Mucosa of descending colon (tissue), 3 donors: ENCODE results near the gene LONP2. TPM values are rescaled to one million over a fixed set of nuclear protein-coding genes. Genes with fewer than 3 reads are reported as not detected.
A peak's percentile ranks its signal among the peaks of the same experiment; 100 is the strongest.

Experiments used
- ATAC-seq: fragments of 200-7000 bp; cut with Tn5 transposase; one replicate; pipeline ENCODE4 v1.9.1; 2020; ENCODE audit warnings: mild to moderate bottlenecking, moderate library complexity
- DNase-seq, 3 donors: peaks; one replicate each; pipeline ENCODE4 v3.0.0-alpha.2; 2020
- H3K36me3 ChIP-seq: fragments of 200-600 bp; one replicate; pipeline ENCODE4 v1.8.0; 2021; ENCODE audit warnings: low read depth, mild to moderate bottlenecking
- H3K4me1 ChIP-seq: fragments of 200-600 bp; one replicate; pipeline ENCODE4 v1.8.0; 2021; ENCODE audit warnings: low read depth, mild to moderate bottlenecking
- H3K4me3 ChIP-seq: fragments of 200-600 bp; one replicate; pipeline ENCODE4 v1.8.0; 2021; ENCODE audit warnings: mild to moderate bottlenecking
- H3K9me3 ChIP-seq: fragments of 200-600 bp; one replicate; pipeline ENCODE4 v1.8.0; 2021; ENCODE audit warnings: mild to moderate bottlenecking
- CTCF ChIP-seq: fragments of 200-600 bp; IDR thresholded peaks from one replicate; pipeline ENCODE4 v1.8.0; 2022; ENCODE audit warnings: antibody characterized with exemption, mild to moderate bottlenecking
- intact Hi-C, 2 donors: fragments of 100-400 bp; cut with DNase I in 1 of 2; cut with micrococcal nuclease in 1 of 2; formaldehyde crosslinking; loops; one replicate each; pipeline versions ENCODE4 v1.11.0 to v1.11.1; 2022; cut with DNase I, micrococcal nuclease
- total RNA-seq, 3 donors: library from RNA; stranded (reverse); fragmentation: NEBNext Ultra II Directional in 2 of 3; extraction: Animal tissue kit (Norgen Biotek cat#: 25700) in 2 of 3; gene quantifications; one replicate each; pipeline versions ENCODE4 v1.2.1 to v1.2.4, GENCODE V29; 2021 to 2023
- donor health status: DM: no; HTN: no; CAD: no; lungs with moderate emphysema.
- donor health status: DM: no; HTN: no; CAD: no.
- donor health status: DM: no; HTN: yes; CAD: no.

Gene LONP2
- total RNA-seq, 3 donors from 2014 or later, result 55.8 to 80.4 (median 68.4) TPM

- ATAC-seq (peak; percentile 55), DNase-seq (peak in 1 of 3 donors; percentile 44)
- Histone ChIP-seq H3K9me3 (no peaks in the 10 kb centered on the region), H3K4me1 (no peaks in the 10 kb centered on the region), H3K4me3 (no peak overlapping the region), H3K36me3 (no peaks in the 10 kb centered on the region)
- intact Hi-C loops, result no loop called here
- TF ChIP-seq CTCF, result no peak
These were observed 12.2 kb upstream of the LONP2 start for GRCh38 chr16:48231727-48232492.

- H3K4me3 ChIP-seq, result no peak overlapping the region
- H3K36me3 ChIP-seq, result no peaks in the 10 kb centered on the region
- H3K9me3 ChIP-seq, result no peaks in the 10 kb centered on the region
- intact Hi-C loops, result no loop called here
- ATAC-seq, result peak; percentile 15
- no peaks in the 10 kb centered on the region for H3K4me1 ChIP-seq
- DNase-seq, result no peak
- no peak for TF ChIP-seq CTCF
These were observed 11.5 kb upstream of the LONP2 start for GRCh38 chr16:48232493-48233040.

GRCh38 chr16:48234630-48235029 is 9.5 kb upstream of the LONP2 start:
- H3K9me3 ChIP-seq, result no peaks in the 10 kb centered on the region
- DNase-seq, result no peak
- H3K36me3 ChIP-seq, result no peaks in the 10 kb centered on the region
- no peak for ATAC-seq
- TF ChIP-seq CTCF, result no peak
- no peak overlapping the region for H3K4me3 ChIP-seq
- intact Hi-C loops, result no loop called here
- H3K4me1 ChIP-seq, result no peaks in the 10 kb centered on the region

- ATAC-seq (no peak), DNase-seq (no peak)
- no peaks in the 10 kb centered on the region for H3K9me3 ChIP-seq
- no peak overlapping the region for H3K4me3 ChIP-seq
- no peaks in the 10 kb centered on the region for H3K4me1 ChIP-seq
- no peak for TF ChIP-seq CTCF
- intact Hi-C loops, result no loop called here
- no peaks in the 10 kb centered on the region for H3K36me3 ChIP-seq
These were observed 9.0 kb upstream of the LONP2 start for GRCh38 chr16:48235058-48235555.

- ATAC-seq (peak; percentile 85), DNase-seq (peak in 2 of 3 donors; percentile 44 to 47)
- Histone ChIP-seq H3K36me3 (no peaks in the 10 kb centered on the region), H3K4me3 (no peak overlapping the region), H3K9me3 (no peaks in the 10 kb centered on the region), H3K4me1 (no peaks in the 10 kb centered on the region)
- intact Hi-C loops, result no loop called here
- no peak for TF ChIP-seq CTCF
These were observed 8.5 kb upstream of the LONP2 start for GRCh38 chr16:48235556-48236136.
